ENCODE measurements around the gene NTPCR.

DNA sequence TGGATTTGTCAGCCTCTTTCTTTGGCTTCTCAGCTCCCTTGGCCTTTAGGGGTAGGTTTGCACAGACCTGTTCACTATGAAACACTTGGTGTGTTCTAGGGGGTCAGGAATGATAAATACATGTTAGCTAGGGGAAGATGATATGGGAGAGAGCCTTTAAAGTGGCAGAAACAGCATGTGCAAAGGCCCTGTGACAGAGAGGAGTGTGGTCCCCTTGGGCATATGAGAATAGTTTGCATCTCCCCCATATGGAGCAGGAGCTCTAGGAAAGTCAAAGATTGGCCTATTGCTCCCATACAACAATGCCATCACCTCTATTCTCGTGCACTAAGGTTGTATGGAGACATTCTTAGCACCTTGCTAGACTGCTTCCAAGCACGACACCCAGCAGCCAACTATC is 10.7 kb upstream of the NTPCR start:
- no peak for TF ChIP-seq POLR2A (IDR thresholded peaks at IDR 0.05)
- TF ChIP-seq, protein P1, sequence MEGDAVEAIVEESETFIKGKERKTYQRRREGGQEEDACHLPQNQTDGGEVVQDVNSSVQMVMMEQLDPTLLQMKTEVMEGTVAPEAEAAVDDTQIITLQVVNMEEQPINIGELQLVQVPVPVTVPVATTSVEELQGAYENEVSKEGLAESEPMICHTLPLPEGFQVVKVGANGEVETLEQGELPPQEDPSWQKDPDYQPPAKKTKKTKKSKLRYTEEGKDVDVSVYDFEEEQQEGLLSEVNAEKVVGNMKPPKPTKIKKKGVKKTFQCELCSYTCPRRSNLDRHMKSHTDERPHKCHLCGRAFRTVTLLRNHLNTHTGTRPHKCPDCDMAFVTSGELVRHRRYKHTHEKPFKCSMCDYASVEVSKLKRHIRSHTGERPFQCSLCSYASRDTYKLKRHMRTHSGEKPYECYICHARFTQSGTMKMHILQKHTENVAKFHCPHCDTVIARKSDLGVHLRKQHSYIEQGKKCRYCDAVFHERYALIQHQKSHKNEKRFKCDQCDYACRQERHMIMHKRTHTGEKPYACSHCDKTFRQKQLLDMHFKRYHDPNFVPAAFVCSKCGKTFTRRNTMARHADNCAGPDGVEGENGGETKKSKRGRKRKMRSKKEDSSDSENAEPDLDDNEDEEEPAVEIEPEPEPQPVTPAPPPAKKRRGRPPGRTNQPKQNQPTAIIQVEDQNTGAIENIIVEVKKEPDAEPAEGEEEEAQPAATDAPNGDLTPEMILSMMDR (IDR thresholded peaks at IDR 0.05): no peak
